ENCODE data around the gene GLYATL3. TPM values are rescaled to one million over a fixed set of nuclear protein-coding genes. Genes with fewer than 3 reads are reported as not detected.

GLYATL3 gene
- total RNA-seq, 1 donor from 2014 or later = not detected

Other genes starting within 250 kb of the GLYATL3 start
- 10.2 and 11.9 TPM in 2 replicates for gene MMUT, start 36.7 kb upstream of the GLYATL3 start, total RNA-seq
- 2.9 and 3.1 TPM in 2 replicates for gene CENPQ, start 36.6 kb upstream of the GLYATL3 start, total RNA-seq
- 23.4 and 45.5 TPM in 2 replicates for gene C6orf141, start 50.7 kb downstream of the GLYATL3 start, total RNA-seq
- gene RHAG, start 136.9 kb downstream of the GLYATL3 start, total RNA-seq = not detected in 2 replicates
- gene CRISP2, start 213.6 kb downstream of the GLYATL3 start, total RNA-seq = not detected in 2 replicates
- not detected in 2 replicates for gene CRISP3, start 244.5 kb downstream of the GLYATL3 start, total RNA-seq